Limb (tissue), 2 donors: ENCODE data around the gene XIRP1.

ENCODE experiments used
- DNase-seq, 2 donors: peaks; one replicate each; pipeline ENCODE4 v3.0.0-alpha.2; 2016; ENCODE audit errors: extremely low spot score in 2 of 2

The XIRP1 gene

GRCh38 chr3:39210078-39210477 lies 17.7 kb upstream of the XIRP1 start:
- no peak for DNase-seq

- DNase-seq, result no peak
Measured at GRCh38 chr3:39209329-39209970, 17.1 kb upstream of the XIRP1 start.

- peak in 1 of 2 donors; percentile 30 for DNase-seq
Measured at GRCh38 chr3:39208463-39209055, 16.2 kb upstream of the XIRP1 start.

GRCh38 chr3:39207361-39208186 lies 15.2 kb upstream of the XIRP1 start:
- no peak for DNase-seq

- no peak for DNase-seq
Measured at GRCh38 chr3:39205919-39206516, 13.6 kb upstream of the XIRP1 start.

- no peak for DNase-seq
Measured at GRCh38 chr3:39205131-39205530, 12.7 kb upstream of the XIRP1 start.

- no peak for DNase-seq
Measured at GRCh38 chr3:39203860-39204259, 11.5 kb upstream of the XIRP1 start.

GRCh38 chr3:39203402-39203801 lies 11.0 kb upstream of the XIRP1 start:
- no peak for DNase-seq

- DNase-seq, result no peak
Measured at GRCh38 chr3:39202094-39202493, 9.7 kb upstream of the XIRP1 start.

- DNase-seq, result no peak
Measured at GRCh38 chr3:39196671-39197356, 4.4 kb upstream of the XIRP1 start.

GRCh38 chr3:39196034-39196433 lies 3.6 kb upstream of the XIRP1 start:
- DNase-seq, result no peak

- DNase-seq, result no peak
Measured at GRCh38 chr3:39193391-39193790, 996 bp upstream of the XIRP1 start.

- DNase-seq, result no peak
Measured at GRCh38 chr3:39191773-39192172, 622 bp downstream of the XIRP1 start.

GRCh38 chr3:39191111-39191510 lies 1.3 kb downstream of the XIRP1 start:
- DNase-seq, result no peak

- no peak for DNase-seq
Measured at GRCh38 chr3:39190281-39191025, 1.9 kb downstream of the XIRP1 start.

- DNase-seq, result no peak
Measured at GRCh38 chr3:39189959-39190269, 2.5 kb downstream of the XIRP1 start.

- no peak for DNase-seq
Measured at GRCh38 chr3:39189150-39189958, 3.0 kb downstream of the XIRP1 start.

GRCh38 chr3:39188271-39189149 lies 3.9 kb downstream of the XIRP1 start:
- no peak for DNase-seq
